ENCODE results near the gene GABRB3.

The GABRB3 gene

DNA sequence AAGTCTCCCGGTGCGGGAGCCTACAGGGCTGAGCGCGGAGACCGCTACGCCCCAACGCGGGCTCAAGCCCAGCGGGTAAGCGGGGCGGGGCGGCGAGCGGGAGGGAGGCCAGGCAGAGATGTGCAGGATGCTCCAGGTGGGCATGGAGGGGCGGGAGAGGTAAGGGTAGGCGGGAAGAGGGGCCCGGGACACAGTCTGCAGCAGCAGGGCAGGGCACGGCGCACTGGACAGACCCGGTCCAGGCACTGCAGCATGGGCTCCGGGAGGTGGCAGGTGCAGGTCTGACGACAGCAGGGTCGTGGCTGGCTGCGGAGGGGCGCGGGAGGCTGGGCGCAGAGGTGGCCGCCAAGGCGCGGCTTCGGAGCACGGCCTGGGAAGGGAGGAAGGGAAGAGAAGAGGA is 102.8 kb downstream of the GABRB3 start:
- no peak for DNase-seq

DNA sequence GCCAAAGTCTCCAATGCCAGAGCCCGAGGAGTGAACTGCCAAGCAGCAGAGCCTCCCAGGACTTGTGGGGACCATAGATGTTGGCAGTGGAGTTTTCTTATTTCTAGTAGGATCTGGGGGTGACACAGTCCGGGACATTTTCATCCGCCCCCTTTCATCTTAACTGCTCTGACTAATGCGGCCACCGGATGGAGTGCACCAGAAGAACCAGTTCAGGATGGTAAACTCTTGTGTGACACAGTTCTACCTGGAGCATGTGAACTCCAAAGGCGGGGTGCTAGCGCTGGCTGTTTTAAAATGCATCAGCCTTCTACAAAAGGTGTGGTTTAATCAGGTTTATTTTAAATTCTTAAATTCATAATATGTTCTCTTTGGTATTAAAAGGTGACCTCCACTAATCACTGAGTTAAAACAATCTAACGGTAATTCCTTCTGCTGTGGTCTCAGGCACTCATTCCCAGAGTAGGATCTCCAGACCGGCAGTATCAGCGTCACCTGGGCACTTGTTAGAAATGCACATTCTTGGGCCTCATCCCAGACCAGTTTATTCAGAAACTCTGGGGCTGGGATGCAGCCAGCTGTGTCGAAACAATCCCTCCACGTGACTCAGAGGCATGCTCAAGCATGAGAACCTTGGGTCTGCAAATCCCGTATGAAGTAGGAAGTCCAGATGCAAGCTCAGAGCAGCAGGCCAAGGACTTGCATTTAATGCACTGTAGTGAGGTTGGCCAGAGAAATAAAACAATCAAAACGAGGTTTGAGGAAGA is 105.5 kb downstream of the GABRB3 start:
- no peak for DNase-seq

DNA sequence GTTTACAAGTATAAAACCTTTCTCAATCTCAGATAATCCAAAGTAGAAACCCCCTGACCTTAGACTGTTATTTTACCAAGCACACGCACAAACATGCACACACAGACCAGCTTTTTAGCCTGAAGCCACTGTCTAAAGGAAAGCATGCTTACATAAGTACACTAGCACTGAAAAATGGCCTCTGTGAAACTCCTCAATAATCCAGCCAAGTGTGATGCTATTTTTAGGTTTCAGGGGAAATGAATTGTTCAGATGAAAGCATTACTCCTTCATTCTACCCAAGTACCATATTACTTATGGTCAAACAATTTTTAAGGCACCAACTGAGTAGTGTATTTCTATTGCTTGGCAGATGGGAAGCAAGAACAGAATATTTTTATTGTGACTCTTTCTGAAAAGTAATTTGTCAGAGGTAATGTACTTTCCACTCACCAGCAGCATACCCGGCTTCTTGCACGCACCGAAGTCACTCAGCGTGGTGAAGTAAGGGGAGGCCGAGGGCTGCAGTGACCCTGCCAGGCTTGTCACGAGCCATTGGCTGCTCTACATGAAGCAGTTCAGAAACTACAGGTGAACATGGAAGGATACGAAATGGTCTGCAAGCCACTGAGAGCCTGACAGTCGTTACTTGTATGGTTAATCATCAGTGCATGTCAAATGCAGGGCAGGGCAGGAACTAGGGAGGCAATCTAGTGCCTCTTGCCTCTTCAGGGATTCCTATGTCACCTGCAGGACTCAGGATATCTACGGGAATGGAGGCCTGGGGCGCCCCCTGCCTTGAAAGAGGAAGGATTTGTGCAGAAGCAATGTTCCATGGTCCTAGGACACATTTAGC is 106.7 kb downstream of the GABRB3 start:
- DNase-seq: no peak

DNA sequence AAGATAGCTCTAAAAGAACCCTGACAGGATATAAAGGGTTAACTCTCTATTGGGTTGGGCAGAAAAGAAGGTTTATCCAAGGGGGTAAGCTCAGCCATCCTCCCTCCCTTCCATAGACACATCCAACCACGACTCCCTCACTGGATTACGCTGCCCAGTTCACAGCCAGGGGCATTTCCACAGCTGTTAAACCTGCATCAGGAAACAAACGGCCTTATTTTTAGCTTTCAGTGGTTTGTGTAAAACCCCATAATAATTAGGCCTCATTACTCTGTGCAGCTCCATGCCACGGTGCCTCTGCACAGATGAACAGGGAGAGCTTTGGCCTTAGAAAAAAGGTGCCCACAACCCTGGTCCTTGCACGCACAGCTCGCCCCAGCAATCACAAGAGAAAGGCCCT is 110.6 kb downstream of the GABRB3 start:
- no peak for DNase-seq

DNA sequence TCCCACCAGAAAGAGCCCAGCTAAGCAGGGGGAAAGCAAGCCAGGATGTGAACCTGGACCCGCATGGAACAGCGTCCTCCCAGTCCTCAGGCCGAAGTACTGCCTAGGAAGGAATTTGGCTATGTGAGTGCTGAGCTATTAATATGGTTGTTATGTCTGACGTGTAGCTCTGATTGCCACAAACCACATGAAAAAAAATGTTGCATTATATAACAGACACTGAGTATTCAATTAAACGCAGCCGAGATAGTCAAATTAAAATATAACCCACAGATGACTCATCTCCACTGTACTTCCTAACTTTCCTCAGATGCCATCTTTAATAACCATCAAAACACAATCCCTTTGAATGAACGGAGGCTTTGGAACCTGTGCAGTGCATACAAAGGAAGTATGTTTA is 111.1 kb downstream of the GABRB3 start:
- no peak for DNase-seq

DNA sequence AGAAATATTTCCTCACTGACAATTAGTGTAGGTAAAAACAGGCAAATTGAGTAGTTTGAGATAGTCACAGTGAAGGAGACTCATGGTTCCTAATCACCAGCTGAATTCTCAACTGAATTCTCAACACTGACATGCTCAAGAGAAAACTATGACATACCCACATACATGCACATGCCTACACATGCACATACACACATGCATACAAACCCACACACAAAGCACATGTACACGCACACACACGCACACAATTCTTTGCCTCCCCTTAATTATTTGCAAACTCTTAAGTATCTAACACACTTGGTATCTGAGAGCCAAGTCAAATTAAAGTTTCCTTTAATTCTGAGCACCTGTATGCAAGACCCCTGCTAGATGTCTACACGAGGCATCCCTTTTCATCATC is 111.8 kb downstream of the GABRB3 start:
- DNase-seq: no peak

DNA sequence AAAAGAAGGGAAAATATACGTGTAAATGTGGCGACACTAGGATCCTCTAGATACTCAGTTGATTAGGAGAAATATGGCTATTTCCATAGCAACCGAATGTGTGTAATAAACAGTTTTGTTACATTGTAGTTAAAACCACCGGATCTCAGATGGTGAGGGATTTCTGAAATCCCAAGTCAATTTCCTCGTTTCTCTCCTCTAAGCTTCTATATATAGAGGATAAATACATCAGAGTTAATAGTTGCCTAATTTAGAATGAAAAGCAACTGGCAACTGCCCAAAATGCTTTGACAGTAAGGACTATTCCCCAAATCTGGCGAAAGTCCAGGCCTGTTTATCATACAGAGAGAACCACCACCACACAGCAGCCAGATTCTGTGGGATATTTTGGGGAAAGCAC is 112.6 kb downstream of the GABRB3 start:
- no peak for DNase-seq

DNA sequence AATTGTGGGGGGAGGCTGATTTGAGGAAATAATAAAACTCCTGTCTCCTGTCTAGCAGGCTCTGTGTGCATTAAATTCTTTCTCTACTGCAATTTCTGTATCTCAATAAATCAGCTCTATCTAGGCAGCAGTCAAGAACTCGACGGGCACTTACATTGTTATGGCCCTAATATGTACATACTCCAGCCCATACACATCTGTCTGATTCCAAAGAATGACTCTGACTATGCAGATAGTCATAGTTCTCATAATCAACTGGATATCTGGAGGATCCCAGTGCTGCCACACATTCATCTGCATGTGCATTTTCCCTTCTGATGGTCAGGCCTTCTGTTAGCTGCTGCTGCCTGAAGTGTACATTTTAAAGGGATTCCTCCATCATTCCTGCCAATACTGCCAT is 114.6 kb downstream of the GABRB3 start:
- no peak for DNase-seq

DNA sequence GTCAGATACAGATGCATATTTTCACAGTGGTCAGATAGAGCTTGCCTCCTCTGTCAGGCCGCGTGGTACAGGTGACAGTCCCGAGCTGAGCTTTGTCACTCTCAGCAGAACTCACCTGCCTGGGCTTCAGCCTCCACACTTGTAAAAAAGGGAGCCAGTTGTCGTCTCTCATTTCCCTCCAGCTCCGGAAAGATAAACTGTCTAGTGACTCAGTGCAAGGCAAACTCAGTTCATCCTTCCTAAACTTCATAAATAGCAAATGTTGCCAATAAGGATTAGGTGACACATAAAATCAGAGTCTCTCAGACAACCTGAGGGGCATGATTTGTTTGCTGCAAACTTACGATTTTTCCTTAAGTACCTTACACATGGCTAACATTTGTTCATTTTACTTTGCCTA is 116.8 kb downstream of the GABRB3 start:
- no peak for DNase-seq

DNA sequence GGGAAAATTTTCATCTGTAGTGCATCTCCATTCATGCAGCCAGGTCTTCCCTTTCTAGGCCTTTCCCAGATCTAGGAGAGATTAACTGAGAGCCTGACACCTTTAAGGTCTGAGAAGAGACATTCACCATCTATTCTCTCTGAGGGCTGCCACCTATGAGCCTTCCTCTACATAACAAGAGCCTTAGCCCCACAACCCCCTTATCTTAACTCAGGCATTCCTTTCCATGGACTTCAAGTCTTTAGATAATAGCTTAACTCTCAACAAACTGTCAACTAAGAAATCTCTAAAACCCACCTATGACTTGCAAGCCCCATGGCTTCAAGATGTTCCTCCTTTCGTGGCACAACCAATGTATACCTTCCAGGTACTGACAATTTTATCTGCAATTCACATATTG is 121.0 kb downstream of the GABRB3 start:
- no peak for DNase-seq

DNA sequence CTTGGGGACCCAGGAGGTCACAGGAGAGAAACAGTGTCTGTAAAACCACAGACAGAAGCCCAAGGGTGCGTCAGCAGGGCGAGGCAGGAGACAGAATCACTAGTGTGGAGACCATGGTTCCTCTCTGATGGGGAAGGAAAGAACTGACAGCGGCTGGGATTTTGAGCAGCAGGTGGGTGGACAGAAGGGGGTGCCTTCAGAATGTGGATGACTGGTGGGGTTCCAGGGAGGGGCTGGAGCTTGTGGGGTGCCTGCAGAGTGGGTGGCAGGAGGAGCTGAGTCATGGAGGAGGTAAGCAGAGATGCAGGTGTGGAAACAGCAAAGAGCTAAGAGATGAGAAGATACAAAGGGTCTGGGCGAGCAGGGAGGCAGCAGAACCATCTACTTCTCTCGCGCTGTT is 124.2 kb downstream of the GABRB3 start:
- no peak for DNase-seq

DNA sequence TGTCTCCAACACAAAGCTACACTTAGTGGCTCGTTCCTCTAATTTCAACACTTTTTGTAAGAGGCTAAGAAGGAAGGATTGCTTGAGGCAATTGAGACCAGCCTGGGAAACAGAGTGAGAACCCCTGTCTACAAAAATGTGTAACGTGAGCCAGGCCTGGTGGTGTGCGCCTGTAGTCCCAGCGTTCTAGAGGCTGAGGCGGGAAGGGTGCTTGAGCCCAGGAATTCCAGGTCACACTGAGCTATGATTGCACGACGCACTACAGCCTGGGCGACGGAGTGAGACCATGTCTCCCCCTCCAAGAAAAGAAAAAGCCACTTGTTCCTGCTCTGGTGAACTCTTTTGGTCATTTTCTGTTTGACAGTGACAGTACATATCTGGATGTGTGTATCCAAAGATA is 127.9 kb downstream of the GABRB3 start:
- no peak for DNase-seq

DNA sequence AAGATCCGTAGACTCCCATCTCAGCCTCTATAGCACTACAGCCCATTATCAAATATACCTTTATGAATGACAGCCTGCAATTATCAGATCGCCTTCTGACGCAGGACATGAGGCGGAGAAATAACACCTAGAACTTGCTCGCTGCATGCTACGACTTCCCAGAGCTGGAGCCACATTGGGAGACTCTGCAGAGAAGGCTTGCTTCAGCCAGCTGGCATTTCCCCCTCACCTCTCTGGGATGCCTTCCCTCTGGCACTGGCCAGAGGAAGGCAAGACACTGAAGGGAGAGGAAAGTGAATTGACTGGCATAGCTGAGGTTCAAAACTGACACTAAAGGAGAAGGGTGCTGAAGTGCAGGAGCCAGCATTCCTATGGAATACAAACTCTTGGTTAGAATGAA is 131.7 kb downstream of the GABRB3 start:
- DNase-seq: no peak

DNA sequence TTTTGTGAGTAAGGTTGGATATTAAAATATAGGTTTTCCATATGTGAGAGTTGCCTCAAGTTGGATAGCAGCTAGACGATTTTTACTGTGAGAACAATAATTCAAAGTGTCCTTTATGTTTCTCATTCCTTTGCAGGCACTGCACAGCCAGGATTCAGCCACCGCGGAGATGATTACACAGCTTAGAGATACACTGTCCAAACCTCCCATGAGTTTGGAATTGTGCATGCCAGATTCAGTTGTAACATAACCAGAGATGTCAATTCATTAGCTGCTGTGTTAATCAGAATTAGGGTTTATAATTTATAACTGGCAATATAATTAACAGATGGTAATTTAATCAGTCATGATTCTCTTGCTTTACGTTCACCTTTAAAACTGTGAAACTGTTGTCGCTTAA is 132.3 kb downstream of the GABRB3 start:
- DNase-seq: no peak

DNA sequence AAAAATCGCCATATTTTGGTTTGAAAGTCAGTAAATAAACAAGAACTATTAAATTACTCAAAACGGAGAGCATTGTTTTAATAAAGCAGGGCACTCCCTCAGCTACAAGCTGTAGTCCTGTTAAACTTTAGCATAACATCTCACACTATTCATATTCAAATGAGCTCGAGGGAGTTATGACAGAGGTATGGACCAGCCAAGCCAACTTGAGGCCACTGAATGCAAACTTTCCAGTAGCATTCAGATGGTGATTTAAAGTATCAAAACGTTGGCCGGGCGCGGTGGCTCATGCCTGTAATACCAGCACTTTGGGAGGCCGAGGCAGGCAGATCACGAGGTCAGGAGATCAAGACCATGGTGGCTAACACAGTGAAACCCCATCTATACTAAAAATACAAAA is 132.9 kb downstream of the GABRB3 start:
- no peak for DNase-seq

DNA sequence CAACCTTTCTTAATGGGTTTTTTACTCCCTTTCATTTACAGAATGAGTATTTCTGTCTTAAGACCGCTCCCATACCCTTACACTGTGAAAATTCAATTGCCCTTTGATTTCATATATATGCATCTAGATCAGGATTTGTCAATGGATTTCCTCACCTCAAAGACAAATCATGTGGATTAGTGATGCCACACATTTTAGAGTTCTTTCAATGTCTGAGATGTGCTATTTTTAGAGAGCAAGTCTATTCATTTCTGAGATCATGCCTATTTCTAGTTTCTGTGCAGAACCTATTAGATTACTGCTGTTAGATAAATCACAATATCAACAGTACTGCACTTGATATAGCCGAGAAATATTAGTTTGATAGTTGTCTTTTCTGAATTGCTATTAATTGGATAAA is 137.3 kb downstream of the GABRB3 start:
- DNase-seq: no peak

DNA sequence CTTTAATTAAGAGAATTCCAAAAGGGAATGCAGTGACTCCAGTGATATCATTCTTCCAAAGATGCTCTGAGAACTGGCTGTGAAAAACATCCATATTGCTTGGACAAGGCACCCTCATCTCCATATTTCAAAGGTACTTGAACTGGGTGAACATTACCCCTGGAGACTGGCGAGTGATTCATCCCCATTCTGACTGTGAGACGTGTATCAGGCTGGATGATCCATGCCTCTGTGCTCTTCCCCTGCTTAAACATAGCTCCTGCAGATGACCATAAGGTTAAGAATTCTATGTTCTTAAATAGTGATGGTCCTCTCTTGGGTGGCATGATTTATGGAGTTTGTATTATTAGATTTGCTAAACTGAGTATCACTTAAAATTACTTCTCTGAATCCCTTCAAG is 137.8 kb downstream of the GABRB3 start:
- DNase-seq: no peak

DNA sequence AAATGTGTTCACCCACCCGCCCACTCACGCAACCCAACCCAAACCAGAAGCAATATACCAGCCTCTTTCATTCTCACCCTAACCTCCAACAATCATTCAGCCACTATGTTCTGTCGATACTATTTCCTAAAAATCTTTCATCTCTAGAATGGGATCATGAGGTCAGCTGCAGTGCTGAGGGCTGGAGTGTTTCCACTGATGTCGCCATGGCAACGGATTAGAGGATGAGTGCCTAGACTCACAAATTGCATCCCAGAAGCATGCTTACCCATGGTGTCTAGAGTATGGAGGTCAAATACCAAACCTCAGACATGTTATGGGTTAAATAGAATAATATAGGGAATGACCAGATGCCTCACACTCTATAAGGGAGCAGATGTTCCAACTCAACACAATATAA is 138.5 kb downstream of the GABRB3 start:
- DNase-seq: no peak

DNA sequence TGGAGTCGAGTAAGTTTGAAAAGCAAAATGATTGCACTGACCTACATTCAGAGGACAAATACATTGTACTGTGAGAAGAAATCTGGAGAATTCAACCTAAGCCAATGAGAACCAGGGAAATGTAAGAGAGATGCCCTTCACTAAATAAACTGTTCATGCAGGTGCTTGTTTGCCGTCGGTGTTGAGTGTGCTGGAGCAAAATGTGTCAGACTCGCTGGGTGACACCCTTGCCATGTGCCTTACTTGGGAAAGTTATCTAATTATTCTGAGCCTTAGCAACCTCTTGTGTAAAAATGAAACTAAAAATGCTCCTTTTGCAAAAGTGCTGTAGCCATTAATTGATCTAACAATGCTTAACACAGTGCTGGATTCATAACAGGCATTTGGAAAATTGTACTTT is 140.4 kb downstream of the GABRB3 start:
- no peak for DNase-seq

DNA sequence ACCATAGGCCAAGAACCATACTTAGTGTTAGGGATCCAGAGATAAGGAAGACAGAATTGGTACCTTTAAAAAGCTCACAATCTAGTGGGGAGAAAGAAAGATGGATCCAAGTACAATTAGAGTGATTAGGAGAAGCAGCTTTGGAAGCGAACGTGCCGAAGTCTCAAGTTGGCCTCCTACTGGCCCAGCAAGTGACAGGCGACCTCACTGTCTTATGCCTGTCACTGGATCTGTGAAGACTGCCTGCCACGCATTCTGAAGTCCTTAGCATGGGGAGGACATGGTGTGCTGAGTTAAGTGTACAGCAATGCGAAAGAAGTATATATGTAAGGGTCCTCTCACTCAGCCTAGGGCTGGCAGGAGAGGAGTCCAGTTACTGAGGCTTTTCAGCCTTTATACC is 141.0 kb downstream of the GABRB3 start:
- DNase-seq: no peak

DNA sequence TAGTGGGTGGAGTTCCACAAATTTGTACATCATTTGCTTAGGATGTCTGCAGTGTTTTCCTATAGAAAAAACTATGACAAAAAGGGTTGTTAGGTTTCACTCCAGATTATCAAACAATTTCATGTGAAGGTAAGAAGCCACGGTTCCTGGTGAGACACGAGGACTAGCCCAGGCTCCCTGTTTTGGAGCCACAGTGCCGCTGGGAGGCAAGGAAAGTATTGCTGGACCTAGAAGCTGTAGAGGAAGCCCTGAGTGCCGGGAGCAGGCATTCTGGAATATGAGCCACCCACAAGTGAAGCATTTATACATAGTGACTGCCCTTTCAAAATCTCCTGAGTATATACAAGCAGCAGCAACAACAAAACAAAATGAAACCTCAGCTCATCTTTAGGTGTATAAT is 142.0 kb downstream of the GABRB3 start:
- DNase-seq: no peak

DNA sequence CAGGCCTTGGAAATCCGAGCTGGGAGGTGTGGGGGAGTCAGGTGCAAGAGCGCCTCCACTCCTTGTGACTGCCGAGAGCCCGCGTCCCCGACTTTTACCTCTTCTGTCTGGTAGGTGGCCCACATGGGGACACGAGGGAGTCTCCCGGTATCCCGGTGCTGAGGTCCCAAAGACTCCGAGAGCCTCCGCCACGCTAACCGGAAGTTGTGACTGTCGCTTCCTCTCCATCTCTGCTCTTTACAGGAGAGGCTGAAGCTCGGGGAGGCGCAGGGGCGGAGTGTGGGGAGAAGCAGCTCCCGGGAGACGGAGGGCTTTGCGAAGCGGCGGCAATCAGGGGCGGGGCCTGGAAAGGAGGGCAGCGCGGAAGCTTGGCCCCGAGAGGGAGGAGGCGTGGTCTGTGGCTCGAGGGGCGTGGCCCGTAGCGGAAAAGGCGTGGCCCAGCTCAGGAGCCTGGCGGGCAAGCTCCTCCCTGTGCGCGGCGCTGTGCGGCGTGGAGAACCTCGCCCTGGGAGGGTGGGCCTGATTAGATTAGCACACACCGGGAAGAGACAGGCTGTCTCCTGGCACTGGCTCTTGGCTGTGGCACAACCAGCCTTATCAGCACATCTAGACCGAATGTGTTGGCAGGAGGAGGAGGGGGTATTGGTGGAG is 143.9 kb downstream of the GABRB3 start:
- DNase-seq: no peak

DNA sequence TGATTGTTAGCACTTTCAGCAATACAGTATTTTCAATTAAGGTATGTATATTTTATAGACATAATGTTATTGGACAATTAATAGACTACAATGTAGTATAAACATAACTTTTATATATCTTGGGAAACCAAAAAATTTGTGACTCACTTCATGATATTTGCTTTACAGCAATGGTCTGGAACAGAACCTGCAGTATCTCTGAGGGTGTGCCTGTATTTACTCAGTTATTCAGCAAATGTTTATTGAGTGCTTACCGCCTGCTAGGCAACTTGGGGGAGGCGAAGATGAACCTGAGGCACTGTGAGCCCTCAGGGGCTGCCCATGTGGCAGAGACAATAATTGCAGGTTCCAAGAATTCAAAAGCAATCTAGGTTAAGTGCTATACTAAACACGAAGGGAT is 144.8 kb downstream of the GABRB3 start:
- DNase-seq: no peak

DNA sequence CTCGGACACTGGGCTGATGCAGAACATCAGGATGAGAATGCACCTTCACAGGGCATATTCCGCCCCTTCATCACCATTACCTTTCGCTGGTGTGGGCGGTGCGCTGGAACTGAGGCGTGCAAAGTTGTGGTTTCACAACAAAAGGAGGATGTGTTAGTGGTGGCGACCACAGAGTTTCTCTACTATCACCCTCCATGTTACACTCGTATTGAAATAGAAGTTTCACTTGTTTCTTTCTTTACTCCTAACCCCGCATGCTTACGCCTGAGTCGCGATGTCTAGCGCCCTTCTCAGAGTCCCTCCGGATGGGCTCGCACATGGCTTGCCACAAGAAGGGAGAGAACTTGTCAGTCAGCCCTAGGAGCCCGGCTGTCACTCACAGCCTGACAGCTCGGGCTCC is 148.7 kb downstream of the GABRB3 start:
- no peak for DNase-seq

All from NCI-H345 (cell line).